ENCODE measurements around the gene TSPYL2. TPM values are rescaled to one million over a fixed set of nuclear protein-coding genes. Genes with fewer than 3 reads are reported as not detected.

TSPYL2 gene
- total RNA-seq: 3.9 and 5.1 TPM in 2 replicates

DNA sequence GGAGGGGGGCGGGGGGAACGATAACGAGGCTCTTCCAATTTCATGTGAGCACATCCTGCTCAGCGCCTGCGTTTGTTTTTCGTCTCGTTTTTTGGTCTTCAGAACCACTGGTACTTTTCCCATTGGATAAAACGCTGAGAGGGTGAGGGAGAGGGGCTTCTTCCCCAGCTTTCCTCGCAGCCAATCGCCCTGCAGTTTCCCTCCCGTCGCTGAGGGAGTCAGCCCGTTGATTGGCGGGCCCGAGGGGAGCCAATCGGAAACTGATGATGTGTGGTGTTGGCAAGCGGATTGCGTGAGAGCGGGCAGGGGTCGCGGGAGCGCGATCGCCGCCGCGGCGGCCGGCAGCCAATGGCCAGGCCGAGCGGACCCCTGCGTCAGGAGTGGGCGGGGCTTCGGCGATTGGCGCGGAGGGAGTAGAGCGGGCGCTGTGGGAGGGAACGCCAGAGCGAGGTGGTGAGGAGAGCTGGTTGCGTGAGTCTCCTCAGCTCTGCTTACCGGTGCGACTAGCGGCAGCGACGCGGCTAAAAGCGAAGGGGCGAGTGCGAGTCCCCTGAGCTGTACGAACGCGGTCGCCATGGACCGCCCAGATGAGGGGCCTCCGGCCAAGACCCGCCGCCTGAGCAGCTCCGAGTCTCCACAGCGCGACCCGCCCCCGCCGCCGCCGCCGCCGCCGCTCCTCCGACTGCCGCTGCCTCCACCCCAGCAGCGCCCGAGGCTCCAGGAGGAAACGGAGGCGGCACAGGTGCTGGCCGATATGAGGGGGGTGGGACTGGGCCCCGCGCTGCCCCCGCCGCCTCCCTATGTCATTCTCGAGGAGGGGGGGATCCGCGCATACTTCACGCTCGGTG lies at the start of gene TSPYL2:
Gene TSPYL2, plus strand, starts transcription at position 443 of the 848 bp plus-strand sequence. Its CDS starts 132 bp downstream, at position 575.

DNA sequence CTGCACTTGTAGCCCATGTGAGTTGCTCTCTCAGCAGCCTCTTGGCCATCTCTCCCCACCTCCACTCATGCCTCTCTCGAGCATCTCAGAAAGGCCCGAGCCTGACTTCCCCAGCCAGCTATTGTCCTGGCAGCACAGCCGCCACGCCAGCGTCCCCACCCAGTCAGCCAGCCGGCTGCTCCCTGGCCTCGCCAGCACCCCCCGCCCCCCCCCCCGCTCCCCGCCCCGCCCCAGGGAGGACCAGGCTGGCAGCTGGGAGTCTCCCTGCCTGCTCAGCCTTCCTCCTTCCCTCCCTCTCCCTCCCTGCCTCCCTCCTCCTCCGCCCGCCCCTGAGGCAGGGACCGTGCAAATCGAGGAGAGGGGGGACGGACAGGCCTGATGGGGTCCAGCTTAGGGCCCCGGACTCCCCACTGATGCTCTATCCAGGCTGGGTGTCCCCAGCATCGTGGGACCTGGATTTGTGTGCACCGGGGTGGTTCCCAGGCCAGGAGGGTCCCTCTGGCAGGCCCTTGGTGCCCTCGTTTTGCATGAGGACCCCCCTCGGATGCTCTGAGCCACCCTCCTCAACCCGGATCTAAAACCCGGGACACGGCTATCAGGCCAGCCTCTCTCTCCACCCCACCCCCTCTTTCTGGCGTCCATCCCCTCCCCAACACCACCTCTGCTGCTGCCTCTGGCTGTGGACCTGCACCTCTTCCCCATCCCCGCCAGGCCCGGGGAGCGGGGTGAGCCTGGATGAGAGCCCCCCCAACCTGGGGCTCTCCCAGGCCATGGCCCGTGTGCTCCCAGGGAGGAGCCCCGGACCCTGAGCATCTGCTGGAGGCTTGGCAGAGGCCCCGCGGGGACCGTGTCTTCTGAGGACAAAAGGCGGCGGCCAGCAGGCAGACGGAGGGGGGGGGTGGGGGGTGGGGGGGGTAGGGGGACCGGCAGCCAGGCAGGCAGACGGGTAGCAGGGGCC lies 33.7 kb upstream of the TSPYL2 start, which contains the start of gene GPR173:
Gene GPR173, plus strand, starts transcription at position 621 of the 958 bp plus-strand sequence. CDS start 27,833 bp downstream, outside the sequence.

DNA sequence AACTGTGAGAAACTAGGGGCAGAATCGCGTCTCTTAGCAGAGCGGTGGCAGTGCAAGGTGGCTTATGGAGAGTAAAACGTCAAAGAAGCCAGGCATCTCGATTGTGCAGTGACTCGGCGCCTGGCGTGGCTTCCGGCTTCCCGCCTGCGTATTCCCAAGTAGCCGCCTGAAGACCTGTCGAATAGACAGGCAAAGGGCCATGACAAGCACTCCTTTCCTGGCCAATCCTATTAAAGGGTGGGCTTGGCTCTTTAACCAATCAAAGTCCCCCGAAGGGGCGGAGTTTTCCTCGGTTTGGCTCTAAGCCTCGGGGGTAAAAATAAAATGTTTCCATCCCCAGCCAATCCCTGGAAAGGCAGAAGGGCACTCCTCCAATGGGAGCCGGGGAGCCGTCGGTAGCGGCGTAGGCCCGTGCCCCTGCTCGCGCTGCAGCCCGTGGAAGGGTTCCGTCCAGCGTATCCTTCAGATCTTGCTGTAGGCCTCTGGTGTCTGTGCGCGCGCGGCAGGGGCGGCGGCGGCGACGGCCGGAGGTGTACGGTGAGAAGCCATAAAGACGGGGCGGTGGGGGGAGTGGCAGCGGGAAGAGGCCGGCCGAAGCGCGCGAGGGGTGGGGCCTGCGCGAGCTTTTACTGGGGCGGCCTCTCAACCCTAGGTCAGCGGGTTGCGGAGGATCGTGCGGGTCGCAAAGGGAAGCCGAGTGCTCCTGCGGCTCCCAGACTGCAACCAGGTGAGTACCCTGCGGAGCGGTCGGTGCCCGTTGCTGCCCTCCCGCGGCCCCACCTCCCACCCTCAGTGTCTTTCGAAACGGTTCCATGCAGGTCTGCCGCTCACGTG lies 11.8 kb downstream of the TSPYL2 start, which contains the start of gene KANTR:
Gene KANTR, plus strand, starts transcription at position 395 of the 834 bp plus-strand sequence. CDS start 30,131 bp downstream, outside the sequence.

Small RNA genes within 50 kb of the gene (small RNA-seq; reads per million reads assigned to genes)
- not detected for gene AL591212.2

Other genes with a start within 250 kb of the TSPYL2 start
- not detected in 2 replicates for gene XAGE3, start 214.3 kb upstream of the TSPYL2 start, total RNA-seq
- 8.4 and 18.0 TPM in 2 replicates for gene FAM156B, start 185.0 kb upstream of the TSPYL2 start, total RNA-seq
- 7.0 and 13.9 TPM in 2 replicates for gene FAM156A, start 123.8 kb upstream of the TSPYL2 start, total RNA-seq
- gene GPR173, start 33.6 kb upstream of the TSPYL2 start, total RNA-seq: 3.1 and 3.3 TPM in 2 replicates
- gene KANTR, start 11.8 kb downstream of the TSPYL2 start, total RNA-seq: 7.7 and 10.6 TPM in 2 replicates
- gene KDM5C, start 142.8 kb downstream of the TSPYL2 start, total RNA-seq: 123 and 137 TPM in 2 replicates
- gene IQSEC2, start 199.2 kb downstream of the TSPYL2 start, total RNA-seq: 5.9 and 9.4 TPM in 2 replicates

All from subcutaneous preadipocyte (primary cell).